Liver (tissue), 9 donors: ENCODE results near the gene FAM181A. TPM values are rescaled to one million over a fixed set of nuclear protein-coding genes. Genes with fewer than 3 reads are reported as not detected.

Experiments
- DNase-seq: peaks from one replicate; pipeline ENCODE4 v3.0.0-alpha.2; 2017; ENCODE audit warnings: low spot score
- H3K27ac ChIP-seq, 2 donors: one replicate each; pipeline ENCODE4 v1.7.0; 2013; ENCODE audit warnings: inconsistent platforms in 2 of 2, low read length in 2 of 2, control low read depth in 1 of 2, low read depth in 1 of 2, mild to moderate bottlenecking in 1 of 2
- H3K27me3 ChIP-seq, 4 donors: one replicate each; pipeline versions ENCODE4 v1.6.1 to v1.7.0; 2013; ENCODE audit warnings: low read length in 3 of 4, inconsistent platforms in 1 of 4, mild to moderate bottlenecking in 1 of 4, moderate library complexity in 1 of 4; ENCODE audit not compliant: control insufficient read depth in 4 of 4, insufficient read depth in 4 of 4
- H3K36me3 ChIP-seq, 4 donors: one replicate each; pipeline versions ENCODE4 v1.6.1 to v1.7.0; 2013; ENCODE audit warnings: low read length in 3 of 4, mild to moderate bottlenecking in 3 of 4, low read depth in 1 of 4, moderate library complexity in 1 of 4; ENCODE audit not compliant: control insufficient read depth in 4 of 4, insufficient read depth in 3 of 4
- H3K4me1 ChIP-seq, 4 donors: one replicate each; pipeline versions ENCODE4 v1.6.1 to v1.7.0; 2013; ENCODE audit warnings: low read length in 3 of 4, mild to moderate bottlenecking in 3 of 4, moderate library complexity in 1 of 4; ENCODE audit not compliant: control insufficient read depth in 4 of 4, insufficient read depth in 4 of 4
- H3K4me3 ChIP-seq, 3 donors: one replicate each; pipeline versions ENCODE4 v1.6.1 to v1.7.0; 2013; ENCODE audit warnings: low read length in 3 of 3, control low read depth in 1 of 3, low read depth in 1 of 3, mild to moderate bottlenecking in 1 of 3
- H3K9ac ChIP-seq, 2 donors: one replicate each; pipeline ENCODE4 v1.7.0; 2013; ENCODE audit warnings: low read length in 2 of 2, mild to moderate bottlenecking in 2 of 2, moderate library complexity in 2 of 2, control low read depth in 1 of 2, low read depth in 1 of 2
- H3K9me3 ChIP-seq, 4 donors: one replicate each; pipeline versions ENCODE4 v1.6.1 to v1.7.0; 2013; ENCODE audit warnings: low read length in 3 of 4; ENCODE audit not compliant: control insufficient read depth in 4 of 4
- ATF3 ChIP-seq: IDR thresholded peaks from 2 replicates; pipeline ENCODE4 v1.6.1; 2016; ENCODE audit warnings: antibody characterized with exemption
- CTCF ChIP-seq: fragments of 150-350 bp; IDR thresholded peaks from 2 replicates; pipeline ENCODE4 v1.5.1; 2017; ENCODE audit warnings: improper control_type of control experiment, low read depth, low read length; ENCODE audit not compliant: missing input control
- EGR1 ChIP-seq, 2 donors: IDR thresholded peaks; 2 replicates each; pipeline ENCODE4 v1.6.1; 2016 to 2018; ENCODE audit warnings: antibody characterized with exemption in 2 of 2, low read depth in 2 of 2
- FOXA1 ChIP-seq: IDR thresholded peaks from 2 replicates; pipeline ENCODE4 v1.6.1; 2016; ENCODE audit warnings: antibody characterized with exemption
- GABPA ChIP-seq, 2 donors: IDR thresholded peaks in 1 of 2; conservative IDR thresholded peaks in 1 of 2; 2 replicates each; pipeline ENCODE4 v1.6.1; 2016; ENCODE audit warnings: antibody characterized with exemption in 2 of 2, mild to moderate bottlenecking in 1 of 2, moderate library complexity in 1 of 2
- HNF4G ChIP-seq: IDR thresholded peaks from 2 replicates; pipeline ENCODE4 v1.6.1; 2016; ENCODE audit warnings: antibody characterized with exemption
- JUND ChIP-seq, 2 donors: IDR thresholded peaks; 2 replicates each; pipeline ENCODE4 v1.6.1; 2016; ENCODE audit warnings: antibody characterized with exemption in 2 of 2
- MAX ChIP-seq: IDR thresholded peaks from 2 replicates; pipeline ENCODE4 v1.6.1; 2016; ENCODE audit warnings: antibody characterized with exemption
- REST ChIP-seq: IDR thresholded peaks from 2 replicates; pipeline ENCODE4 v1.6.1; 2016; ENCODE audit warnings: antibody characterized with exemption, mild to moderate bottlenecking
- SP1 ChIP-seq: IDR thresholded peaks from 2 replicates; pipeline ENCODE4 v1.6.1; 2018; ENCODE audit warnings: antibody characterized with exemption, mild to moderate bottlenecking
- TAF1 ChIP-seq: conservative IDR thresholded peaks from 2 replicates; pipeline ENCODE4 v1.6.1; 2016; ENCODE audit warnings: antibody characterized with exemption, mild to moderate bottlenecking
- ZBTB33 ChIP-seq: IDR thresholded peaks from 2 replicates; pipeline ENCODE4 v1.6.1; 2016; ENCODE audit warnings: antibody characterized with exemption
- WGBS: extraction: QIAGEN DNeasy Blood & Tissue Kit; methylation state at CpG from one replicate; pipeline ENCODE4 v1.1.7; 2013; 5-methylcytosine and 5-hydroxymethylcytosine counted together
- polyA plus RNA-seq, 2 donors: library from polyadenylated mRNA; stranded (reverse) in 1 of 2; unstranded in 1 of 2; fragments of 200-250 nt in 1 of 2; fragments of >200 nt in 1 of 2; fragmentation: Nextera tagmentation in 1 of 2; extraction: Ambion mirVana in 1 of 2; gene quantifications; one replicate each; pipeline versions ENCODE4 v1.2.1 to v1.2.3, GENCODE V29; 2013 to 2015
- total RNA-seq, 2 donors: library from RNA; depleted of rRNA; stranded (reverse); fragments of >200 nt; gene quantifications; one replicate each; pipeline ENCODE4 v1.2.3, GENCODE V29; 2014
- donor health status: healthy.
- donor health status: healthy.
- donor health status: healthy.
- donor health status: healthy.
- donor health status: healthy.

The FAM181A gene
- total and polyA plus RNA-seq, 4 donors = not detected

GRCh38 chr14:93925374-93925895 lies 1.7 kb upstream of the FAM181A start (continued):
- TF ChIP-seq ZBTB33 = no peak
- no peak for TF ChIP-seq FOXA1
- no peak for TF ChIP-seq HNF4G
- TF ChIP-seq CTCF = no peak

- no peaks in the 10 kb centered on the region for H3K4me1 ChIP-seq
- no peaks in the 10 kb centered on the region for H3K9me3 ChIP-seq
- no peak overlapping the region for H3K27ac ChIP-seq
- DNase-seq = no peak
- no peaks in the 10 kb centered on the region for H3K27me3 ChIP-seq
- H3K9ac ChIP-seq = no peak overlapping the region
- no peaks in the 10 kb centered on the region for H3K36me3 ChIP-seq
- TF ChIP-seq ZBTB33 = no peak
- no peak for TF ChIP-seq FOXA1
- no peak for TF ChIP-seq CTCF
- TF ChIP-seq JUND (IDR thresholded peaks at IDR 0.05) = no peak
- TF ChIP-seq REST = no peak
- no peak for TF ChIP-seq HNF4G
- TF ChIP-seq MAX = no peak
- no peak for TF ChIP-seq TAF1
- no peak for TF ChIP-seq ATF3
- TF ChIP-seq EGR1 (IDR thresholded peaks at IDR 0.05; ENCODE audit: low read depth in 2 of 2) = no peak
- TF ChIP-seq SP1 = no peak
- TF ChIP-seq GABPA (IDR thresholded peaks at IDR 0.05 in 1 of 2, conservative IDR thresholded peaks at IDR 0.05 in 1 of 2) = no peak
- no peak overlapping the region for H3K4me3 ChIP-seq
- 83% methylated on average over 21 of the region's 21 CpGs for WGBS
Observed at GRCh38 chr14:93926245-93926872, 785 bp upstream of the FAM181A start.
